ENCODE results near the gene KIAA0319L. TPM values are rescaled to one million over a fixed set of nuclear protein-coding genes. Genes with fewer than 3 reads are reported as not detected.

Gene KIAA0319L
- total and polyA plus RNA-seq, 2 donors (not counting 3 experiments of a cell fraction or from before 2014, with no cell fraction given), result 31.4 to 43.4 TPM

DNA sequence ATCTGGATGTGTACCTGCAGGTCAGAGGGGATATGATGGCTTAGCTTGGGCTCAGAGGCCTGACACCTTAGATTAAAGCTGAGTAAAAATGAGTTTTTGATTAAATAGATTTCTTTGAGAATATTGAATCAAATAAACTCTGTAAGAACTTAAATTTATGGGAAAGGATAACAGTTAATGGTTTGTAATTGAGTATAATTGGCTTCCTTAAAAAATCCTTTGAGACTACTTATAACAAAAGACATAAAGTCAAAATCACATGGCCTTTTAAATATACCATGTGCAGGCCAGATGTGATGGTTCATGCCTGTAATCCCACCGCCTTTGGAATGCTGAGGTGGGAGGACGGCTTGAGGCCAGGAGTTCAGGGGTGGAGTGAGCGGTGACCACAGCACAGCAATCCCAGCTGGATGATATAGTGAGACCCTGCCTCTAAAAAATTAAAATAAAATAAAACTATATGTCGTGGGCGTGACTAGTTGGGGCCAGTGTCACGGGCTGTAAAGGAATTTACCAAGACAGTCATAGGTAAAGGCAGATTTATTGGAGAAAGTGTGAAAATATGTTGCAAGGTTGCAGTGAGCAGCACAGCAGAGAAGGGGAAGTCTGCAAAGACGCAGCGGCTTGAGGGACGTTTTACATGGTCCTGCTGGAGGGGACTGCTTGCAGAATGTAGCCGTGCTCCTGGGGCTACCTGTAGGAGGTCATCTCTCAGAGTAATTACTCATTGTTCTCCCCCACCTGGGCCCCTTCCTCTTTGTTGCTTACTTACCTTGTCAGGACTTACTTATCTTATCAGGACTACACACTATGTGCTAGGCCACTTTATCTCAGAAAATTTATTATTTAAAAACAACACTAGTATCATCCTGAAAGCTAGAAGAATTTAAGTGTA lies 166.4 kb downstream of the KIAA0319L start:
- no peaks in the 10 kb centered on the region for H3K4me1 ChIP-seq (ENCODE audit: control insufficient read depth, extremely low read depth, insufficient read depth, low read length)
- H3K9ac ChIP-seq (replicated peaks; ENCODE audit: extremely low read depth, insufficient read depth, low read length), result no peak overlapping the region
- POLR2A ChIA-PET, result no interaction called here
- CTCF ChIA-PET, result no interaction called here
- no peak overlapping the region for H3K4me3 ChIP-seq (replicated peaks in 1 of 3; ENCODE audit: insufficient read depth in 1 of 3, low read depth in 1 of 3, low read length in 3 of 3)
- TF ChIP-seq POLR2A (IDR thresholded peaks at IDR 0.05; ENCODE audit: low read depth, low read length), result no peak
- TF ChIP-seq EZH2 (IDR thresholded peaks at IDR 0.05; ENCODE audit: borderline replicate concordance, low read depth, low read length, severe bottlenecking), result no peak
- TF ChIP-seq FOS (IDR thresholded peaks at IDR 0.05; ENCODE audit: borderline replicate concordance, insufficient read depth, low read length), result no peak
- TF ChIP-seq, protein P1, sequence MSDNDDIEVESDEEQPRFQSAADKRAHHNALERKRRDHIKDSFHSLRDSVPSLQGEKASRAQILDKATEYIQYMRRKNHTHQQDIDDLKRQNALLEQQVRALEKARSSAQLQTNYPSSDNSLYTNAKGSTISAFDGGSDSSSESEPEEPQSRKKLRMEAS (IDR thresholded peaks at IDR 0.05; ENCODE audit: insufficient read depth, insufficient read length), result no peak
- TF ChIP-seq POLR2AphosphoS5 (IDR thresholded peaks at IDR 0.05; ENCODE audit: insufficient read depth, low read depth, low read length), result no peak
- no peak for TF ChIP-seq CTCF (IDR thresholded peaks at IDR 0.05; ENCODE audit: extremely low read depth in 1 of 2, insufficient read depth in 1 of 2, low read depth in 1 of 2, low read length in 2 of 2)
- TF ChIP-seq GATA2 (IDR thresholded peaks at IDR 0.05; ENCODE audit: insufficient read depth, insufficient read length, low read depth, low read length), result no peak
- no peak for TF ChIP-seq JUN (IDR thresholded peaks at IDR 0.05; ENCODE audit: borderline replicate concordance, insufficient read depth, insufficient read length, low read depth)
- no peak for TF ChIP-seq MYC (IDR thresholded peaks at IDR 0.05; ENCODE audit: low read depth, low read length)
- no peak overlapping the region for H3K27ac ChIP-seq (ENCODE audit: insufficient read depth, low read depth, low read length)
- no peaks in the 10 kb centered on the region for H3K79me2 ChIP-seq (ENCODE audit: control insufficient read depth, insufficient read depth, low read length)
- peaks cover 13 to 19% of the 10 kb centered on the region in 2 experiments for H3K36me3 ChIP-seq (ENCODE audit: control insufficient read depth in 2 of 2, extremely low read depth in 1 of 2, insufficient read depth in 2 of 2, low read length in 2 of 2)
- H3K9me3 ChIP-seq (replicated peaks; ENCODE audit: control insufficient read depth, insufficient read depth, low read length), result no peaks in the 10 kb centered on the region
- H4K20me1 ChIP-seq (replicated peaks; ENCODE audit: control insufficient read depth, extremely low read depth, insufficient read depth, low read length), result no peaks in the 10 kb centered on the region
- no peak overlapping the region for H2AFZ ChIP-seq (ENCODE audit: low read depth, low read length)
- DNase-seq (ENCODE audit: low read depth, low spot score), result no peak
- H3K27me3 ChIP-seq (ENCODE audit: control insufficient read depth in 2 of 2, insufficient read depth in 2 of 2, low read length in 2 of 2), result no peaks in the 10 kb centered on the region
- dilution Hi-C loops (cut with MboI; ENCODE audit: extremely low pct_ligation_motif_present, low sequenced_read_pairs) (no loop called here), intact Hi-C loops (cut with micrococcal nuclease) (no loop called here)
- H3K4me2 ChIP-seq (ENCODE audit: insufficient read depth, low read length), result no peak overlapping the region
- BruUV-seq (replicated peaks), result no TSS peak
- no peaks in the 10 kb centered on the region for H3K9me1 ChIP-seq (replicated peaks; ENCODE audit: control insufficient read depth, extremely low read depth, insufficient read depth, low read length)
- FAIRE-seq, result no peak
